GM19438 (cell line): ENCODE results near the gene SPATC1L.

Experiments
- ATAC-seq: cut with Tn5 transposase; IDR thresholded peaks from one replicate; pipeline ENCODE4 v1.9.1; 2021; ENCODE audit warnings: low read depth; ENCODE audit not compliant: unreplicated experiment

The SPATC1L gene

GRCh38 chr21:46168238-46168637 lies 16.0 kb downstream of the SPATC1L start:
- ATAC-seq = no peak

- no peak for ATAC-seq
Measured at GRCh38 chr21:46165098-46165497, 19.2 kb downstream of the SPATC1L start.

- no peak for ATAC-seq
Measured at GRCh38 chr21:46163380-46163779, 20.9 kb downstream of the SPATC1L start.

GRCh38 chr21:46161633-46162592 lies 22.3 kb downstream of the SPATC1L start:
- no peak for ATAC-seq

- no peak for ATAC-seq
Measured at GRCh38 chr21:46160907-46161632, 23.2 kb downstream of the SPATC1L start.

- ATAC-seq = no peak
Measured at GRCh38 chr21:46160657-46160906, 23.7 kb downstream of the SPATC1L start.

GRCh38 chr21:46159841-46160656 lies 24.2 kb downstream of the SPATC1L start:
- no peak for ATAC-seq

GRCh38 chr21:46159390-46159789 lies 24.9 kb downstream of the SPATC1L start:
- no peak for ATAC-seq

GRCh38 chr21:46158666-46159300 lies 25.5 kb downstream of the SPATC1L start:
- ATAC-seq = no peak

- no peak for ATAC-seq
Measured at GRCh38 chr21:46157987-46158451, 26.2 kb downstream of the SPATC1L start.

GRCh38 chr21:46157396-46157986 lies 26.8 kb downstream of the SPATC1L start:
- ATAC-seq = no peak

- no peak for ATAC-seq
Measured at GRCh38 chr21:46156678-46157077, 27.6 kb downstream of the SPATC1L start.

GRCh38 chr21:46156378-46156645 lies 27.9 kb downstream of the SPATC1L start:
- ATAC-seq = no peak

- no peak for ATAC-seq
Measured at GRCh38 chr21:46155514-46156377, 28.5 kb downstream of the SPATC1L start, which contains the start of gene FTCD. FTCD (minus strand) TSS chr21:46155579; CDS start chr21:46155523, 56 bp downstream.

- no peak for ATAC-seq
Measured at GRCh38 chr21:46154955-46155513, 29.2 kb downstream of the SPATC1L start.

- ATAC-seq = no peak
Measured at GRCh38 chr21:46154155-46154954, 29.9 kb downstream of the SPATC1L start.

GRCh38 chr21:46153247-46154154 lies 30.8 kb downstream of the SPATC1L start:
- ATAC-seq = no peak
